Activated B cell treated with CpG ODN at 0.5 μM for 24 hours (primary cell): ENCODE measurements around the gene ABCA7. TPM values are rescaled to one million over a fixed set of nuclear protein-coding genes. Genes with fewer than 3 reads are reported as not detected.

ENCODE experiments used
- ATAC-seq: fragments of 200-7000 bp; cut with Tn5 transposase; one replicate; pipeline ENCODE4 v1.10.0; 2021; ENCODE audit warnings: low read depth, mild to moderate bottlenecking, moderate library complexity
- CTCF ChIA-PET: fragments of 350-600 bp; sonication (Branson Sonifier 250); formaldehyde crosslinking; loops from one replicate; lab custom pipeline; 2021; ENCODE audit warnings: antibody characterized with exemption; lab: Charles Lee
- POLR2A ChIA-PET: fragments of 350-600 bp; sonication (Branson Sonifier 250); formaldehyde crosslinking; loops from one replicate; lab custom pipeline; 2021; ENCODE audit warnings: antibody characterized with exemption; lab: Charles Lee
- DNase-seq: peaks from one replicate; pipeline ENCODE4 v3.0.0; 2022
- H3K27ac Mint-ChIP-seq: one replicate; pipeline ENCODE4 v1.8.0; 2020; ENCODE audit warnings: mixed read lengths
- H3K27me3 Mint-ChIP-seq: one replicate; pipeline ENCODE4 v1.8.0; 2021; ENCODE audit warnings: mixed read lengths
- H3K36me3 Mint-ChIP-seq: one replicate; pipeline ENCODE4 v1.8.0; 2021; ENCODE audit warnings: low read depth, mixed read lengths
- H3K4me1 Mint-ChIP-seq: one replicate; pipeline ENCODE4 v1.8.0; 2021; ENCODE audit warnings: mixed read lengths
- H3K4me3 Mint-ChIP-seq: one replicate; pipeline ENCODE4 v1.8.0; 2020; ENCODE audit warnings: mild to moderate bottlenecking, mixed read lengths
- H3K9me3 Mint-ChIP-seq: one replicate; pipeline ENCODE4 v1.8.0; 2020; ENCODE audit warnings: mixed read lengths
- intact Hi-C: fragments of 100-400 bp; cut with micrococcal nuclease; formaldehyde crosslinking; loops from one replicate; pipeline ENCODE4 v1.15.1; 2024
- total RNA-seq: library from RNA; stranded (reverse); gene quantifications from 2 replicates; pipeline ENCODE4 v1.2.3, GENCODE V29; 2022
- TF ChIP-seq, protein P1 (sequence below): fragments of 200-600 bp; IDR thresholded peaks from one replicate; pipeline ENCODE4 v1.8.0; 2022; ENCODE audit warnings: antibody characterized with exemption, mild to moderate bottlenecking

Gene ABCA7
- total RNA-seq, 1 donor from 2014 or later, result 188 TPM

DNA sequence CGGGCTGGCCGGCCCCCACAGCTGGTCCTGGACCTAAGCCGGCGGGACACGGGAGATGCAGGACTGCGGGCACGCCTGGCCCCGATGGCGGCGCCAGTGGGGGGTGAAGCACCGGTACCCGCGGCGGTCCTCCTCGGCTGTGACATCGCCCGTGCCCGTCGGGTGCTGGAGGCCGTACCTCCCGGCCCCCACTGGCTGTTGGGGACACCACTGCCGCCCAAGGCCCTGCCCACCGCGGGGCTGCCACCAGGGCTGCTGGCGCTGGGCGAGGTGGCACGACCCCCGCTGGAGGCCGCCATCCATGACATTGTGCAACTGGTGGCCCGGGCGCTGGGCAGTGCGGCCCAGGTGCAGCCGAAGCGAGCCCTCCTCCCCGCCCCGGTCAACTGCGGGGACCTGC lies 36.6 kb upstream of the ABCA7 start:
- ATAC-seq, result no peak
- H3K9me3 Mint-ChIP-seq, result no peaks in the 10 kb centered on the region
- H3K36me3 Mint-ChIP-seq, result peaks cover 7% of the 10 kb centered on the region
- H3K4me1 Mint-ChIP-seq, result peaks cover 11% of the 10 kb centered on the region
- CTCF ChIA-PET, result no interaction called here
- intact Hi-C loops, result no loop called here
- H3K4me3 Mint-ChIP-seq, result no peak overlapping the region
- POLR2A ChIA-PET, result interaction anchor here (1.0 kb wide), 1 partner anchor 11 kb away, joined by 3 read pairs; no protein-coding TSS in a partner anchor
- DNase-seq, result no peak
- peaks cover 20% of the 10 kb centered on the region for H3K27me3 Mint-ChIP-seq
- H3K27ac Mint-ChIP-seq, result no peak overlapping the region
- TF ChIP-seq, protein P1, sequence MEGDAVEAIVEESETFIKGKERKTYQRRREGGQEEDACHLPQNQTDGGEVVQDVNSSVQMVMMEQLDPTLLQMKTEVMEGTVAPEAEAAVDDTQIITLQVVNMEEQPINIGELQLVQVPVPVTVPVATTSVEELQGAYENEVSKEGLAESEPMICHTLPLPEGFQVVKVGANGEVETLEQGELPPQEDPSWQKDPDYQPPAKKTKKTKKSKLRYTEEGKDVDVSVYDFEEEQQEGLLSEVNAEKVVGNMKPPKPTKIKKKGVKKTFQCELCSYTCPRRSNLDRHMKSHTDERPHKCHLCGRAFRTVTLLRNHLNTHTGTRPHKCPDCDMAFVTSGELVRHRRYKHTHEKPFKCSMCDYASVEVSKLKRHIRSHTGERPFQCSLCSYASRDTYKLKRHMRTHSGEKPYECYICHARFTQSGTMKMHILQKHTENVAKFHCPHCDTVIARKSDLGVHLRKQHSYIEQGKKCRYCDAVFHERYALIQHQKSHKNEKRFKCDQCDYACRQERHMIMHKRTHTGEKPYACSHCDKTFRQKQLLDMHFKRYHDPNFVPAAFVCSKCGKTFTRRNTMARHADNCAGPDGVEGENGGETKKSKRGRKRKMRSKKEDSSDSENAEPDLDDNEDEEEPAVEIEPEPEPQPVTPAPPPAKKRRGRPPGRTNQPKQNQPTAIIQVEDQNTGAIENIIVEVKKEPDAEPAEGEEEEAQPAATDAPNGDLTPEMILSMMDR, result no peak

DNA sequence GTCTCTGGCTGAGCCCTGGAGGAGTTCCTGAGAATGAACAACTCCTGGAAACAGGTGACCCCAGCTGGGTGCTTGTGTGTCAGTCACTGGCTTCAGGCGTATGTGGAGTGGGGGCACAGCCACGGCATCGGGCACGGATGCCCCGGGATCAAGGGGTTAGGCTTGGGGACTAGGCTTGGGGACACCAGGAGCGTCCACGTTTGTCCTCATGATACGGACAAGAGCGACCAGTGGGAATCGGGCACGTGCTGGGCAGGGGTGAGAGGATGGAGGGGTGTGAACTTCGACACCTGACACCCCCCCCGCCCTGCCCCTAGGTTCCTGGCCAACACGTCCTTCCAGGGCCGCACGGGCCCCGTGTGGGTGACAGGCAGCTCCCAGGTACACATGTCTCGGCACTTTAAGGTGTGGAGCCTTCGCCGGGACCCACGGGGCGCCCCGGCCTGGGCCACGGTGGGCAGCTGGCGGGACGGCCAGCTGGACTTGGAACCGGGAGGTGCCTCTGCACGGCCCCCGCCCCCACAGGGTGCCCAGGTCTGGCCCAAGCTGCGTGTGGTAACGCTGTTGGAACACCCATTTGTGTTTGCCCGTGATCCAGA lies 35.6 kb upstream of the ABCA7 start:
- TF ChIP-seq, protein P1, result no peak
- ATAC-seq (no peak), DNase-seq (no peak)
- peaks cover 13% of the 10 kb centered on the region for H3K27me3 Mint-ChIP-seq
- H3K36me3 Mint-ChIP-seq, result peaks cover 9% of the 10 kb centered on the region
- no peak overlapping the region for H3K4me3 Mint-ChIP-seq
- H3K27ac Mint-ChIP-seq, result peak overlapping the region; percentile 4
- peaks cover 8% of the 10 kb centered on the region for H3K4me1 Mint-ChIP-seq
- ChIA-PET CTCF (interaction anchor here (1.0 kb wide), 1 partner anchor 81 kb away, joined by 4 read pairs; no protein-coding TSS in a partner anchor), POLR2A (interaction anchor here (0.9 to 1.3 kb wide), 4 partner anchors 10 to 22 kb away, joined by 3 read pairs; partner anchors contain the start of genes CNN2 and WDR18)
- intact Hi-C loops, result no loop called here
- H3K9me3 Mint-ChIP-seq, result no peaks in the 10 kb centered on the region

DNA sequence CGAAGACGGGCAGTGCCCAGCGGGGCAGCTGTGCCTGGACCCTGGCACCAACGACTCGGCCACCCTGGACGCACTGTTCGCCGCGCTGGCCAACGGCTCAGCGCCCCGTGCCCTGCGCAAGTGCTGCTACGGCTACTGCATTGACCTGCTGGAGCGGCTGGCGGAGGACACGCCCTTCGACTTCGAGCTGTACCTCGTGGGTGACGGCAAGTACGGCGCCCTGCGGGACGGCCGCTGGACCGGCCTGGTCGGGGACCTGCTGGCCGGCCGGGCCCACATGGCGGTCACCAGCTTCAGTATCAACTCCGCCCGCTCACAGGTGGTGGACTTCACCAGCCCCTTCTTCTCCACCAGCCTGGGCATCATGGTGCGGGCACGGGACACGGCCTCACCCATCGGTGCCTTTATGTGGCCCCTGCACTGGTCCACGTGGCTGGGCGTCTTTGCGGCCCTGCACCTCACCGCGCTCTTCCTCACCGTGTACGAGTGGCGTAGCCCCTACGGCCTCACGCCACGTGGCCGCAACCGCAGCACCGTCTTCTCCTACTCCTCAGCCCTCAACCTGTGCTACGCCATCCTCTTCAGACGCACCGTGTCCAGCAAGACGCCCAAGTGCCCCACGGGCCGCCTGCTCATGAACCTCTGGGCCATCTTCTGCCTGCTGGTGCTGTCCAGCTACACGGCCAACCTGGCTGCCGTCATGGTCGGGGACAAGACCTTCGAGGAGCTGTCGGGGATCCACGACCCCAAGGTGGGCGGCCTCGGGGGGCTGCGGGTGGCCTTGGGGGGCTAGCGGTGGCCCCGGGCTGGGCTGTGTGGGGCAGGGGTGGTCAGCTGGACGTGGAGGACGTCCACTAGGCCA lies 34.9 kb upstream of the ABCA7 start:
- Mint-ChIP-seq H3K27ac (no peak overlapping the region), H3K9me3 (no peaks in the 10 kb centered on the region), H3K27me3 (peaks cover 8% of the 10 kb centered on the region), H3K4me3 (no peak overlapping the region), H3K36me3 (peaks cover 14% of the 10 kb centered on the region), H3K4me1 (peaks cover 6% of the 10 kb centered on the region)
- CTCF ChIA-PET, result interaction anchor here (0.5 kb wide), 1 partner anchor 142 kb away, joined by 3 read pairs; no protein-coding TSS in a partner anchor
- POLR2A ChIA-PET, result interaction anchor here (0.9 to 1.3 kb wide), 3 partner anchors 15 to 21 kb away, joined by 3 read pairs; partner anchors contain the start of genes CNN2 and WDR18
- TF ChIP-seq, protein P1, result no peak
- intact Hi-C loops, result no loop called here
- ATAC-seq, result no peak
- DNase-seq, result no peak

DNA sequence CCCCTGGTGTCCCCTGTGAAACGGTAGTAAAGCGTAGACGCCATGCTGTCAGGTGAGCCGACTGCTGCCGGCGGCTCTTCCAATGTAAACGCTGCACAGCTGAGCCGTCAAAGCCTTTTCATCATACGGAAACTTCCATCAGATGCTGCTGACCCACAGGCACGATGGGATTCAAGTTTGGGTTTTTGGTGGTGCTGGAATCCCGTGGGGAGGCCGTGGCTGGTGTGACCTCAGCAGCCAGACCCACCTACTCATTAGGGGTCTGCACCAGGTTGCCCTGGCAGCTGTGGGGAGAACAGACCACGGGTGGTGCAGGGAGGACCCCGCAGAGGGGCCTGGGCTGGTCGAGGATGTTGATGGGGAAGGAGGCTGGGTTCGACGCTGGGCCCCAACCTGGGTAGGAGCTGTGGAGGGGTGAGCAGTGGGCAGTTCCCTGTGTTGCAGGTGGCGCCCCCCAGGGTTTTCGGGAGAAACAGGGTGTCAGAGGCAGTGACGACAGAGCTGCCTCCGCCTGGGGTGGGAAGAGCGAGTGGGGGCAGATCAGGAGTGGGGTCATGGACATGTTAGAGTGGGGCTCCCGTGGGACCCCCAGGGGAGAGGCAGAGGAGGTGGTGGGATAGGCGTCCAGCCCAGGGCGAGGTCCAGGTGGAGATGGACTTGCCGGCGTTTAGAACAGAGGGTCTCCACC lies 33.1 kb upstream of the ABCA7 start:
- no peaks in the 10 kb centered on the region for H3K4me1 Mint-ChIP-seq
- peaks cover 4% of the 10 kb centered on the region for H3K27me3 Mint-ChIP-seq
- DNase-seq (no peak), ATAC-seq (peak; percentile 9)
- H3K4me3 Mint-ChIP-seq, result no peak overlapping the region
- CTCF ChIA-PET, result no interaction called here
- H3K9me3 Mint-ChIP-seq, result no peaks in the 10 kb centered on the region
- TF ChIP-seq, protein P1, result no peak
- POLR2A ChIA-PET, result interaction anchor here (0.6 to 1.0 kb wide), 2 partner anchors 12 to 135 kb away, joined by 3 read pairs; no protein-coding TSS in a partner anchor
- H3K36me3 Mint-ChIP-seq, result peaks cover 22% of the 10 kb centered on the region
- peak overlapping the region; percentile 24 for H3K27ac Mint-ChIP-seq
- intact Hi-C loops, result no loop called here
